Coronary artery (tissue), 2 donors: ENCODE measurements around the gene CRK.

Experiments used
- DNase-seq: peaks from one replicate; pipeline ENCODE4 v3.0.0-alpha.2; 2017; ENCODE audit warnings: low spot score
- H3K27ac ChIP-seq, 2 donors: fragments of 200-600 bp; sonication (generic); one replicate each; pipeline ENCODE4 v1.5.1; 2016 to 2019
- H3K4me3 ChIP-seq: fragments of 200-600 bp; sonication (generic); 2 replicates; pipeline ENCODE4 v1.5.1; 2016; ENCODE audit warnings: mild to moderate bottlenecking, moderate library complexity
- CTCF ChIP-seq: fragments of 200-600 bp; sonication (generic); IDR thresholded peaks from one replicate; pipeline ENCODE4 v1.5.1; 2019; ENCODE audit warnings: antibody characterized with exemption

CRK gene

GRCh38 chr17:1438593-1439083 is 17.4 kb downstream of the CRK start:
- no peak for TF ChIP-seq CTCF
- H3K4me3 ChIP-seq, result no peak overlapping the region
- H3K27ac ChIP-seq, result peak overlapping the region in 1 of 2 donors; percentile 20
- DNase-seq, result no peak

GRCh38 chr17:1435326-1435725 is 20.7 kb downstream of the CRK start:
- Histone ChIP-seq H3K27ac (no peak overlapping the region), H3K4me3 (no peak overlapping the region)
- no peak for TF ChIP-seq CTCF
- no peak for DNase-seq

- no peak for TF ChIP-seq CTCF
- no peak overlapping the region for H3K4me3 ChIP-seq
- H3K27ac ChIP-seq, result no peak overlapping the region
- DNase-seq, result no peak
Observed at GRCh38 chr17:1434150-1434549, 21.9 kb downstream of the CRK start.

- no peak for DNase-seq
- Histone ChIP-seq H3K4me3 (no peak overlapping the region), H3K27ac (no peak overlapping the region)
- TF ChIP-seq CTCF, result no peak
Observed at GRCh38 chr17:1431631-1432104, 24.4 kb downstream of the CRK start.

GRCh38 chr17:1423456-1424135 is 32.4 kb downstream of the CRK start:
- H3K4me3 ChIP-seq, result no peak overlapping the region
- no peak for TF ChIP-seq CTCF
- DNase-seq, result no peak
- peak overlapping the region in 1 of 2 donors; percentile 70 for H3K27ac ChIP-seq

GRCh38 chr17:1422885-1423284 is 33.1 kb downstream of the CRK start:
- Histone ChIP-seq H3K27ac (peak overlapping the region; percentile 4 to 70), H3K4me3 (no peak overlapping the region)
- no peak for TF ChIP-seq CTCF
- no peak for DNase-seq

GRCh38 chr17:1421470-1421869 is 34.6 kb downstream of the CRK start:
- no peak for TF ChIP-seq CTCF
- no peak overlapping the region for H3K27ac ChIP-seq
- H3K4me3 ChIP-seq, result no peak overlapping the region
- no peak for DNase-seq
